Measurements from ENCODE around the gene TMEM132C.

TMEM132C gene

GRCh38 chr12:128649902-128650301, 382.9 kb downstream of the TMEM132C start:
- DNase-seq (ENCODE audit: extremely low read depth in 1 of 2, low read depth in 1 of 2) = no peak

- no peak for DNase-seq (ENCODE audit: extremely low read depth in 1 of 2, low read depth in 1 of 2)
Measured at GRCh38 chr12:128652136-128652751, 385.3 kb downstream of the TMEM132C start.

GRCh38 chr12:128654468-128654867, 387.5 kb downstream of the TMEM132C start:
- DNase-seq (ENCODE audit: extremely low read depth in 1 of 2, low read depth in 1 of 2) = no peak

- DNase-seq (ENCODE audit: extremely low read depth in 1 of 2, low read depth in 1 of 2) = no peak
Measured at GRCh38 chr12:128657378-128657777, 390.4 kb downstream of the TMEM132C start.

- DNase-seq (ENCODE audit: extremely low read depth in 1 of 2, low read depth in 1 of 2) = no peak
Measured at GRCh38 chr12:128660532-128661225, 393.7 kb downstream of the TMEM132C start.

- DNase-seq (ENCODE audit: extremely low read depth in 1 of 2, low read depth in 1 of 2) = no peak
Measured at GRCh38 chr12:128661226-128661569, 394.2 kb downstream of the TMEM132C start.

GRCh38 chr12:128662101-128662500, 395.1 kb downstream of the TMEM132C start:
- no peak for DNase-seq (ENCODE audit: extremely low read depth in 1 of 2, low read depth in 1 of 2)

GRCh38 chr12:128664501-128664900, 397.5 kb downstream of the TMEM132C start:
- DNase-seq (ENCODE audit: extremely low read depth in 1 of 2, low read depth in 1 of 2) = no peak

GRCh38 chr12:128667193-128667592, 400.2 kb downstream of the TMEM132C start:
- DNase-seq (ENCODE audit: extremely low read depth in 1 of 2, low read depth in 1 of 2) = no peak

- DNase-seq (ENCODE audit: extremely low read depth in 1 of 2, low read depth in 1 of 2) = no peak
Measured at GRCh38 chr12:128671528-128672042, 404.6 kb downstream of the TMEM132C start.

- DNase-seq (ENCODE audit: extremely low read depth in 1 of 2, low read depth in 1 of 2) = no peak
Measured at GRCh38 chr12:128672428-128672827, 405.5 kb downstream of the TMEM132C start.

GRCh38 chr12:128672893-128673292, 405.9 kb downstream of the TMEM132C start:
- DNase-seq (ENCODE audit: extremely low read depth in 1 of 2, low read depth in 1 of 2) = no peak

GRCh38 chr12:128675576-128675975, 408.6 kb downstream of the TMEM132C start:
- no peak for DNase-seq (ENCODE audit: extremely low read depth in 1 of 2, low read depth in 1 of 2)

- no peak for DNase-seq (ENCODE audit: extremely low read depth in 1 of 2, low read depth in 1 of 2)
Measured at GRCh38 chr12:128680555-128680954, 413.6 kb downstream of the TMEM132C start.

- no peak for DNase-seq (ENCODE audit: extremely low read depth in 1 of 2, low read depth in 1 of 2)
Measured at GRCh38 chr12:128682548-128683275, 415.7 kb downstream of the TMEM132C start.

GRCh38 chr12:128684352-128684751, 417.4 kb downstream of the TMEM132C start:
- no peak for DNase-seq (ENCODE audit: extremely low read depth in 1 of 2, low read depth in 1 of 2)

GRCh38 chr12:128685903-128686475, 419.0 kb downstream of the TMEM132C start:
- no peak for DNase-seq (ENCODE audit: extremely low read depth in 1 of 2, low read depth in 1 of 2)

GRCh38 chr12:128687851-128688250, 420.9 kb downstream of the TMEM132C start:
- DNase-seq (ENCODE audit: extremely low read depth in 1 of 2, low read depth in 1 of 2) = no peak

GRCh38 chr12:128690641-128691040, 423.7 kb downstream of the TMEM132C start:
- DNase-seq (ENCODE audit: extremely low read depth in 1 of 2, low read depth in 1 of 2) = no peak

GRCh38 chr12:128693115-128693514, 426.1 kb downstream of the TMEM132C start:
- DNase-seq (ENCODE audit: extremely low read depth in 1 of 2, low read depth in 1 of 2) = no peak

GRCh38 chr12:128693771-128694170, 426.8 kb downstream of the TMEM132C start:
- no peak for DNase-seq (ENCODE audit: extremely low read depth in 1 of 2, low read depth in 1 of 2)
